Mucosa of rectum (tissue), 2 donors: ENCODE results near the gene BSDC1.

Source experiments
- H3K27ac ChIP-seq, 2 donors: one replicate each; pipeline ENCODE4 v1.7.0; 2013; ENCODE audit warnings: inconsistent platforms in 2 of 2, low read depth in 2 of 2, low read length in 2 of 2
- H3K27me3 ChIP-seq, 2 donors: one replicate each; pipeline ENCODE4 v1.7.0; 2013; ENCODE audit warnings: low read length in 2 of 2; ENCODE audit not compliant: control insufficient read depth in 2 of 2, insufficient read depth in 2 of 2
- H3K36me3 ChIP-seq, 2 donors: one replicate each; pipeline ENCODE4 v1.7.0; 2013; ENCODE audit warnings: low read length in 2 of 2; ENCODE audit not compliant: control insufficient read depth in 2 of 2, insufficient read depth in 2 of 2
- H3K4me1 ChIP-seq, 2 donors: one replicate each; pipeline ENCODE4 v1.7.0; 2013; ENCODE audit warnings: low read length in 2 of 2, mild to moderate bottlenecking in 1 of 2; ENCODE audit not compliant: control insufficient read depth in 2 of 2, insufficient read depth in 2 of 2
- H3K4me3 ChIP-seq, 2 donors: one replicate each; pipeline ENCODE4 v1.7.0; 2013; ENCODE audit warnings: low read length in 2 of 2
- H3K9ac ChIP-seq, 2 donors: one replicate each; pipeline ENCODE4 v1.7.0; 2013; ENCODE audit warnings: low read length in 2 of 2, low read depth in 1 of 2, mild to moderate bottlenecking in 1 of 2
- H3K9me3 ChIP-seq, 2 donors: one replicate each; pipeline ENCODE4 v1.7.0; 2013; ENCODE audit warnings: low read length in 2 of 2; ENCODE audit not compliant: control insufficient read depth in 2 of 2
- donor health status: healthy.
- donor health status: Normal muscosa, but diverticular disease.

The BSDC1 gene

GRCh38 chr1:32394890-32395432 is 720 bp upstream of the BSDC1 start:
- Histone ChIP-seq H3K27me3 (no peaks in the 10 kb centered on the region), H3K36me3 (peaks cover 14 to 23% of the 10 kb centered on the region in 2 donors), H3K27ac (peak overlapping the region; percentile 95 to 97), H3K9me3 (no peaks in the 10 kb centered on the region), H3K4me3 (peak overlapping the region; percentile 93 to 97), H3K4me1 (peaks cover 13 to 17% of the 10 kb centered on the region in 2 donors), H3K9ac (peak overlapping the region; percentile 96 to 98)

- Histone ChIP-seq H3K4me1 (peaks cover 13 to 17% of the 10 kb centered on the region in 2 donors), H3K4me3 (peak overlapping the region; percentile 93 to 97), H3K36me3 (peaks cover 17 to 29% of the 10 kb centered on the region in 2 donors), H3K27me3 (no peaks in the 10 kb centered on the region), H3K9ac (peak overlapping the region; percentile 96 to 98), H3K27ac (peak overlapping the region; percentile 94 to 97), H3K9me3 (no peaks in the 10 kb centered on the region)
These were observed 455 bp downstream of the BSDC1 start for GRCh38 chr1:32393832-32394140.

- H3K27ac ChIP-seq: no peak overlapping the region
- H3K4me1 ChIP-seq: peaks cover 13 to 17% of the 10 kb centered on the region in 2 donors
- no peaks in the 10 kb centered on the region for H3K27me3 ChIP-seq
- H3K4me3 ChIP-seq: peak overlapping the region; percentile 93 to 97
- peaks cover 22 to 34% of the 10 kb centered on the region in 2 donors for H3K36me3 ChIP-seq
- no peaks in the 10 kb centered on the region for H3K9me3 ChIP-seq
- peak overlapping the region in 1 of 2 donors; percentile 96 for H3K9ac ChIP-seq
These were observed 1.1 kb downstream of the BSDC1 start for GRCh38 chr1:32393136-32393535.

- Histone ChIP-seq H3K4me3 (no peak overlapping the region), H3K27ac (no peak overlapping the region), H3K36me3 (peaks cover 25 to 38% of the 10 kb centered on the region in 2 donors), H3K9ac (no peak overlapping the region), H3K4me1 (peaks cover 13 to 17% of the 10 kb centered on the region in 2 donors), H3K9me3 (no peaks in the 10 kb centered on the region), H3K27me3 (no peaks in the 10 kb centered on the region)
These were observed 1.9 kb downstream of the BSDC1 start for GRCh38 chr1:32392325-32392724.

GRCh38 chr1:32390904-32391870 is 3.1 kb downstream of the BSDC1 start:
- H3K4me3 ChIP-seq: no peak overlapping the region
- peaks cover 33 to 47% of the 10 kb centered on the region in 2 donors for H3K36me3 ChIP-seq
- no peak overlapping the region for H3K27ac ChIP-seq
- no peaks in the 10 kb centered on the region for H3K27me3 ChIP-seq
- H3K9me3 ChIP-seq: no peaks in the 10 kb centered on the region
- H3K9ac ChIP-seq: no peak overlapping the region
- peaks cover 13 to 17% of the 10 kb centered on the region in 2 donors for H3K4me1 ChIP-seq

- Histone ChIP-seq H3K36me3 (peaks cover 48 to 66% of the 10 kb centered on the region in 2 donors), H3K27ac (no peak overlapping the region), H3K9me3 (no peaks in the 10 kb centered on the region), H3K9ac (no peak overlapping the region), H3K4me1 (peaks cover 7 to 12% of the 10 kb centered on the region in 2 donors), H3K27me3 (no peaks in the 10 kb centered on the region), H3K4me3 (no peak overlapping the region)
These were observed 5.6 kb downstream of the BSDC1 start for GRCh38 chr1:32388641-32389040.

GRCh38 chr1:32386676-32387392 is 7.4 kb downstream of the BSDC1 start:
- Histone ChIP-seq H3K4me1 (no peaks in the 10 kb centered on the region), H3K36me3 (peaks cover 59 to 76% of the 10 kb centered on the region in 2 donors), H3K9ac (no peak overlapping the region), H3K27me3 (no peaks in the 10 kb centered on the region), H3K4me3 (no peak overlapping the region), H3K9me3 (no peaks in the 10 kb centered on the region), H3K27ac (no peak overlapping the region)

- H3K27ac ChIP-seq: no peak overlapping the region
- H3K4me3 ChIP-seq: no peak overlapping the region
- H3K27me3 ChIP-seq: no peaks in the 10 kb centered on the region
- no peaks in the 10 kb centered on the region for H3K9me3 ChIP-seq
- H3K4me1 ChIP-seq: no peaks in the 10 kb centered on the region
- peaks cover 81 to 93% of the 10 kb centered on the region in 2 donors for H3K36me3 ChIP-seq
- H3K9ac ChIP-seq: no peak overlapping the region
These were observed 14.2 kb downstream of the BSDC1 start for GRCh38 chr1:32380057-32380456.

- Histone ChIP-seq H3K9ac (no peak overlapping the region), H3K4me3 (no peak overlapping the region), H3K4me1 (no peaks in the 10 kb centered on the region), H3K36me3 (peaks cover 77 to 92% of the 10 kb centered on the region in 2 donors), H3K9me3 (no peaks in the 10 kb centered on the region), H3K27ac (no peak overlapping the region), H3K27me3 (no peaks in the 10 kb centered on the region)
These were observed 16.6 kb downstream of the BSDC1 start for GRCh38 chr1:32377541-32378220.
